NCI-H146 treated with DMSO at 0.1 percent for 48 hours (cell line): Measurements from ENCODE around the gene XPR1.
"Not testable (repeated sequence)": the region's sequence is repeated elsewhere in the genome, so short reads cannot be mapped to it uniquely, and the experiment has no call there.

ENCODE experiments used
- DNase-seq: peaks from one replicate; lab custom pipeline; 2025; ENCODE audit not compliant: unreplicated experiment; lab: John Stamatoyannopoulos, UW

The XPR1 gene

DNA sequence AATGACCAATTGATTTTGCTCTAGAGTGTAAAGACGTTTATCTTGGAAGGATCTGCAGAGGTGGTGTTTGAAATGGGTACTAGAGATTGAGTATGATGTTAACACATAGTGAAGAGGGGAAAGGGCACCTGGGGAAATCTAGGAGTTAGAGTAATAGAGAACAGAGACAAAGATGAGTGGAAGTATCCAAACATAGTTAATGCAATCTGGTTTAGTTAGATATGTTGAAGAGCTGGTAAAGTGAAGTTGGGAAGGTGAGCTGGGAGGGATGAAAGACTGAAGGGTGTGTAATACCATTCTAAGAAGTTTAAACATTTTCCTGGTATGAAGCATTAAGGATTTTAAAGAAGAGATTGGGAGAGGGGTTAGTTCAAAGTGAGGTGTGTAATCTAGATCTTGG, 11.0 kb downstream of the XPR1 start:
- no peak for DNase-seq

DNA sequence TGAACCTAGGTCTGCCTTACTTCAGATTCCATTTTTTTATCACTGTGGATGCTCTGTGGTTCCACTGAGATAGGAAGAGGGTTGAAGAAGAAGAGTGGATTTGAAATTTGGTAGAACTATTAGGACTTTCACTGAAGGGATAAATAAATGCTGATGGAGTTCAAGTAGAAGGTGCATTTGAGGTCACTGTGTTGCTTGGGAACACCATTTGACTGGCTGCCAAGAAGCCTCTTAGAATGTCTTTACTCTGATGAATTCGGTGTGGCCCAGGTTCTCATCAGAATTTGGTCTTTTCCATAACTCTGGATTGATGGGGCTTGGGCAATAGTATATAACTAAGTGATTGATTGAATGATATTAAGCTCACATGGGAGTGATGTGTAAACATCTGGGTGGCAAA, 11.9 kb downstream of the XPR1 start:
- no peak for DNase-seq

DNA sequence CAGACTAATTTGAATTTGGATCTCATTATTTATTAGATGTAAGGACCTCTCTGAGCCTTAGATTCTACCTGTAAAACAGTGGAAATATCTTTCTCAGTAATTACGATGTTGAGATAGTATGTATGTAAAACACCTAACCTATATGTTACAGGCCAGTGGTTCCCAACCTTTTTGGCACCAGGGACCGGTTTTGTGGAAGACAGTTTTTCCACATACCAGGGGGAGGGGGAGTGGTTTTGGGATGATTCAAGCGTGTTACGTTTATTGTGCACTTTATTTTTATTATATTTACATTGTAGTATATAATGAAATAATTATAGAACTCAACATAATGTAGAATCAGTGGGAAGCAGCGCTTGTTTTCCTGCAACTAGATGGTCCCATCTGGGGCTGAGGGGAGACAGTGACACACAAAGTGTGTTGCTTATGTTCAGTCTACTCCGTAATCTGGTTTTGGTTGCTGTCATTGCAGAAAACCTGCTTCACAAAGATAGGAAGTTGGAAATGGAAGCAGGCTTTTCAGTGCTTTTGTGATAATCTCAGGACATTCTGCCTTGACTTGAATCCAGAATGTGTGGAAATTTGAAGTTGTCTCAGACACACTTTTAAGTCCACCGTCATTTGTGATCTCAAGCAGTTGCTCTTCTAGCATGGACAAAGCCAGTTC, 12.8 kb downstream of the XPR1 start:
- DNase-seq: no peak

DNA sequence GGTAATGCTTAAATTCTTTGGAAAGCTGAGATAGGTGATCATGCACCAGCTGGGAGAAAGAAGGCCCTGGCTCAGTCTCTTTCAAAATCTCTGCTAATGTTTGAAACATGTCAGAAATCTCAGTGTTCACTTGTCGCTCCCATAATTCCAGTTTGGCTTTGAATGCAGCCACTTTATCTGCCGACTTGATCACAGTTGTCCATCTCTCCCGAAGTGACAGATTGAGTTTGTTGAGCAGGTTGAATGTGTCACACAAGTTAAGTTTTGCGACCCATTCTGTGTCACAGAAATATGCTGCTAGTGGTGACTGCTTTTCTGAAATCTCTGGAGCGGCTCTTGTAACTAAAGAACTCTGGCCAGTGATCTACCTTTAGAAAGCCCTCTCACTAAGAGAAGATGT, 13.4 kb downstream of the XPR1 start:
- DNase-seq: not testable (repeated sequence)

DNA sequence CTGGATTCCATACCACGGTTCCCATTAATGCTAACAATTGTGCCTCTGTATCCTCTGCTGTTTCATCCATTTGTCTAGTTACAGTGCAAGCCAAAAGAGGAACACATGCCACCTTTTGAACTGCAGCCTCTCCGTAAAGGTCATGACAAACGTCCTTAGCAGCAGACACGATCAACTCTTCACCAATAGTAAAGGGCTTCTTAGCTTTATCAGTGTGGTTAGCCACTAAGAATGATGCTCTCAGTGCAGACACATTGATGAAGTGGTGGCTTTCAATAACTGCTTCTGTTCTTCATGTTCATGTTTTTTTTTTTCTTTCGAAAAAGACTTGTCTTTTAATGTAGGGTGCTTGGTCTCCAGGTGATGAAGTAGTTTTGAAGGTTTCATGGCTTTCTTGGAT, 14.3 kb downstream of the XPR1 start:
- no peak for DNase-seq

DNA sequence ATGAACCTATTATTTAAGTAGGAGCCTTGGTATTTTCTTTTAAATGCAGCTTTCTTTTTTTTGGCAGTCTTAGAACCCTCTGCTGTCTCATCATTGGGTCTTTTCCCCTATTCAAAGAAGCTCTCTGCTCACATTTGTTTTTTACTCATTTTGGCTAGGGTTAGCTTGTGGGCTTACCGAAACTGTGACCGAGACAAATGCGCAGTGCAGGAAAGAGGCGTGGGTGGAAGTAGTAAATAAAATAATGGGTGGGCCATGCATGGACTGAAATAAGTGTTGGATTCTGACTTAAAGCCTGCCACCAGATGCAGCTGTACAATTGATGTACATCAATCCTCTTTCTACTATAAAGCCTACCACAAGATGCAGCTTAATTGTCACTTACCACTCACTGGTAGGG, 14.7 kb downstream of the XPR1 start:
- DNase-seq: no peak

DNA sequence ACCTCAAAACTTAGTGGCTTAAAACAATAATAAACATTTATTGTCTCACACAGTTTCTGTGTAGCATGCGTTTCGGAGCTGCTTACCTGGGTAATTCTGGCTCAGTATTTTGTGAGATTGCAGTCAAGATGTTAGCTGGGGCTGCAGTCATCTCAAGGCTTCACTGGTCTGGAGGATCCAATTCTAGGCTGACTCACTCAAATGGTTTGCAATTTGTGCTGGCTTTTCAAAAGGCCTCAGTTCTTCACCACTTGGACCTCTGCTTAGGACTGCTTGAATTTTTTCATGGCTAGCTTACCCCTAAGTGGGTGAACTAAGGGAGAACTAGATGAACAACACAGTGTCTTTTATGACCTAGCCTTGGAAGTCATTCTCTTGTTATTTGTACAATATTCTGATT, 21.0 kb downstream of the XPR1 start:
- DNase-seq: no peak

DNA sequence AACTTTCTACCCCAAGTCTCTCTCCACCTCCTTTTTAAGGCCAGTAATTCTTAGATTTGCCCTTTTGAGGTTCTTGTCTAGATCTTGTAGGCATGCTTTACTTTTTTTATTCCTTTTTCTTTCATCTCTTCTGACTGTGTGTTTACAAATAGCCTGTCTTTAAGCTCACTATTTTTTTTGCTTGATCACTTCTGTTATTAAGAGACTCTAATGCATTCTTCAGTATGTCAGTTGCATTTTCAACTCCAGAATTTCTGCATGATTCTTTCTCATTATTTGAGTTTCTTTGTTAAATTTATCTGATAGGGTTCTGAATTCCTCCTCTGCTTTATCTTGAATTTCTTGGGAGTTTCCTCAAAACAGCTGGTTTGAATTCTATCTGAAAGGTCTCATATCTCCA, 30.9 kb downstream of the XPR1 start:
- DNase-seq: no peak

DNA sequence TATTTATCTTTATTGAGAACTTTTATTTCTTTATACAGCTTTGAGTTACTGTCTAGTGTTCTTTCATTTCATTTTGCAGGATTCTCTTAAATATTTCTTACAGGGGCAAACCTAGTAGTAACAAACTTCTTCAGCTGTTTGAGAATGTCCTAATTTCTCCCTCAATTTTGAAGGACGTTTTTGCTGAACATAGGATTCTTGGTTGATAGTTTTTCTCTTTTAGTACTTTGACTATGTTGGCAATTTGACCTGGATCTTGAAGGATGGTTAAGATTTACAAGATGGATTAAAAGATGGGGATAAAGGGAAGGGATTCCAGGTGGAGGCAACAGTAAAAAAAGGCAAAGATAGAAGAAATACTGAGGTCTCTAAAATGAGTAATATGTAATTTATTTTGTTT, 38.9 kb downstream of the XPR1 start:
- DNase-seq: no peak

DNA sequence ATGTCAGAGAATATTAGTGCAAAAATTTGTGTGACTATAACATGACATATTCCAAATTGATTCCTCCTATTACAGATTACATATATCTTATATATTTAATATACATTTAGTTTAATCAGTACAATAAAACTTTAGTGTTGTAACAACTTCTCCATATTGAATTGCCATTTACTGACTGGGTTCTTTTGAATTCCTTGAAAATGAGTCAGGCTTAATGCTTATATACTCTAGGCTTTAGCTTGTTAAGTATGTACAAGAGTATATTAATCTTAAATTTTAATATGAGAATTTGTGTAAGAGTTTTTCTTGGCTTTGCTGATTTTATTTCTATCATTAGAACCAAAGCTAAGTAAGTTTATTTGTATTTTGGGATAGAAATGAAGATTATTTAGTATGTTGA, 40.3 kb downstream of the XPR1 start:
- no peak for DNase-seq

DNA sequence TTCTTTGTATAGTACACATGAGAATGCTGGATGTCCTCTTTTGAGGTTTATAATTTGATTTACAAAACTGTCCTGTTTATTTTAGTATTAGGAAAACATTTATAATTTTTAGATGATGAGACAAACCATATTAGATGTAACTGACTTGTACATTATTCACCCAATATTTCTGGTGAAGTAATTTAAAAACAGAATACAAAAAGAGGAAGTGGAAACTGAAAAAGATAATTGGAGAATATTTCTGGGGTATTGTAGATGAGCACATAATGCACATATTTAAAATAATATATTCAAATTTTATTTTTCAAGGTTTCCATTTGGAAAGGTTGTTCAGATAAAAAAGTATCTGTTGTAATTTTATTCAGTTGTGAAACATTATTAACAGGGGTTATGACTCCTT, 40.7 kb downstream of the XPR1 start:
- no peak for DNase-seq

DNA sequence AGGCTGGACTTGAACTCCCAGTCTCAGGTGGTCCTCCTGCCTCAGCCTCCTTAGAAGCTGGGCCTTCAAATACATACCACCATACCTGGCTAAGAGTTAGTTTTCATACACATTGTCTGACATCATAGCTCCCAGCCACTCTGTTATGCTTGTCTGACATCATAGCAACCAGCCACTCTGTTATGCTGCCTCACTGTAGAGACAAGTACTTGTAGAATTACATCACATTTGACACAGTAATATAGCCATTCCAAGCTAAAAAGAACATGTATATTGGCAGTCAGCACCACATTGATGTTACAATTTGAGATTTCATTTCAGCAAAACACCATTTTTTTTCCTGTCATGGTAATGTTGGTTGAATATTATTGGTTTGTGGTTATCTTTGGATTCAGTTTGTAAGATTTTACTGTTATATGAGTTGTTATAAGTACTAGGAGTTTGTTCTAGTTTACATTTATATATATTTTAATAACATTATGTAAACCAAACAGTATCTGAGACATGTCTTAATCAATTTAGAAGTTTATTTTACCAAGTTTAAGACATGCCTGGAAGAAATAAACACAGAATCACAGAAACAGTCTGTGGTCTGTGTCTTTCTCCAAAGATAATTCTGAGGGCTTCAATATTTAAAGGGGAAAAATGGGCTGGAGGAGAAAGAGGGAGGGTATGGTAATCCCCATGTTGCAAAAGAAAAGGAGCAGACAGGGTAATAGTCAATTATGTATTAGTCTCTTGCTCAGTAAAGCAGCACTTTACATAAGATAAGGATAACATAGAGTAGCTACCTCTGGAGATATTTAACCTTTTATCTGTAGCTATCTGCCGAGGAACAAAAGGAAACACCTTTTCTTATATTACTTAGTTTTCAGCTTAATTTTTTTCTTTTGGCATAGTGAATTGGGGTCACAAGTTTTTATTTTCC, 43.0 kb downstream of the XPR1 start:
- DNase-seq: no peak

DNA sequence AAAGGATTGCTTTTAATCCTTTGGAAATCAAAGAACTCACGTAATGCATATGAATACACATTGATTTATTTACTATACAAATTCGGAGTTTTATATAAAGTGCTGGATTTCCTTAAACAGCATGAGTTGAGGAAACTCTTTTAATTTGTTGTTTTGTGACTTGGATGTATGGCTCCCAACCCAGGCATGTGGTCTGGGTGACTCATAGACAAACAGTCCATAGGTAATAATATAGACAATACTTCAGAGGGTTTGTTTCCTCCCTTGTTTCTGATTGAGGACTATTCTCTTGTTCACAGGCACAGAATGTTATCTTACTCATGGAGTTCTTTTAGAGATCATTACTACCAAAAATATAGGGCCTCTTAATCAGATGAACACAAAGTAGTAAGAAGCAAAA, 43.8 kb downstream of the XPR1 start:
- DNase-seq: no peak

DNA sequence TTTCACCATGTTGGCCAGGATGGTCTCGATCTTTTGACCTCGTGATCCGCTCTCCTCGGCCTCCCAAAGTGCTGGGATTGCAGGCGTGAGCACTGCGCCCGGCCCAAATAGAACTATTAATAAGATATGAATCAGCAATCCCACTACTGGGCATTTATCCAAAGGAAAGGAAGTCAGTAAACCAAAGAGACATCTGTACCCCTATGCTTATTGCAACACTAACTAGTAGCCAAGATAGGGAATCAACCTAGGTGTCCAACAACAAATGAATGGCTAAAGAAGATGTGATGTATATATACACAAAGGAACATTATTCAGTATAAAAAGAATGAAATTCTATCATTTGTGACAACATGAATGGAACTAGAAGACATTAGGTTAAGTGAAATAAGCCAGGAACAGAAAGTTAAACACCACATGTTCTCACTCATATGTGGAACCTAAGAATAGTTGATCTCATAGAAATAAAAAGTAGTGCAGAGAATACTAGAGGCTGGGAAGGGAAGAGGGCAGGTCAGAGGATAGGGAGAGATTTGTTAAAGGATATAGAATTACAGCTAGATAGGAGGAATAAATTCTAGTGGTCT, 48.8 kb downstream of the XPR1 start:
- no peak for DNase-seq

DNA sequence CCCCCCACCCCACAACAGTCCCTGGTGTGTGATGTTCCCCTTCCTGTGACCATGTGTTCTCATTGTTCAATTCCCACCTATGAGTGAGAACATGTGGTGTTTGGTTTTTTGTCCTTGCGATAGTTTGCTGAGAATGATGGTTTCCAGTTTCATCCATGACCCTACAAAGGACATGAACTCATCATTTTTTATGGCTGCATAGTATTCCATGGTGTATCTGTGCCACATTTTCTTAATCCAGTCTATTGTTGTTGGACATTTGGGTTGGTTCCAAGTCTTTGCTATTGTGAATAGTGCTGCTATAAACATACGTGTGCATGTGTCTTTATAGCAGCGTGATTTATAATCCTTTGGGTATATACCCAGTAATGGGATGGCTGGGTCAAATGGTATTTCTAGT, 51.3 kb downstream of the XPR1 start:
- not testable (repeated sequence) for DNase-seq

DNA sequence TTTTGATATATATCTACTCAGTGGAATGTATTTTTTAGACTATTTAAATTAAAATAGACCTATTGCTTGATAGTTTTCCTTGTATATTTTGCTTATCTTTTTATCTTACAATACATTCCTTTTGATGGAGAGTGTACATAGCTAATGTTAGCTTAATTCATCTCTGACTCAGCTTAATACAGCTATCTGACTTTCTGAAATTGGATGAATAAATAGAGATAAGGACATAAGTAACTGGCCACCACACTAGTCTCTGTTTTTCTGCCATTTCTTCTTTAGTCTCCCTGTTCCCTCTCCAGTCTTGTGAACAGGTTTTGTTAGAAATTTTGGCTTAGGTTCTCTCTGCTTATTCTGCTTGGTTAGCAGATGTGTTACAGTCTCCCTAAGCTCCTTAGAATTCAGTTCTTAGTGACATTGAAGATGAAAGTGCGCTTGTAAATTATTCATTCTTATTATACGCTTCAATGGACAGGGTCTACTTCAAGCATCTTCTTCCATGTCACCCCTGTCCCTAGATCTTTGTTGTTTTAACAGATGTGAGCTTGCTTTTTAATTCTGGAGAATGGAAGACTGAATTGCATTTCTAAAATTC, 59.6 kb downstream of the XPR1 start:
- DNase-seq: no peak

DNA sequence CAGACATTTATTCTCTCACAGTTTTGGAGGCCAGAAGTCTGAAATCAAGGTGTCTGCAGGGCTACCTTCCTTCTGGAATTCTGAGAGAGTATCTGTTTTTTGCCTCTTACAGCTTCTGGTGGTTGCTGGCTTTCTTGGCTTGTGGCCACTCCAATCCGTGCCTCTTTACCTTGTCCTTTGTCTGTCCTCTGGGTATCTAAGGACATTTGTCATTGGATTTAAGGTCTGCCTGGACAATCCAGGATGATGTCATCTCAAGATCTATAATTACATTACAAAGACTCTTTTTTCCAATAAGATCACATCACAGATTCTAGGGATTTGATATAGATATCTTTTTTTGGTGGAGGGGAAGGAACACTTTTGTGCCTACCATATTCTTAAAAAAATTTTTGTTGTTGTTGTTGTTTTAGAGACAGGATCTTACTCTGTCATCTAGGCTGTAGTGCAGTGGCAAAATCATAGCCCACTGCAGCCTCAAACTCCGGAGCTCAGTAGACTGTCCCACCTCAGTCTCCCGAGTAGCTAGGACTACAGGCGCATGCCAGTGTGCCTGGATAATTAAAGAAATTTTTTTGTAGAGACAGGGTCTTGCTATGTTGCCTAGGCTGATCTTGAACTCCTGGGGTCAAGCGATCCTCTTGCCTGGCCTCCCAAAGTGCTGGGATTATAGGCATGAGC, 61.9 kb downstream of the XPR1 start:
- no peak for DNase-seq

DNA sequence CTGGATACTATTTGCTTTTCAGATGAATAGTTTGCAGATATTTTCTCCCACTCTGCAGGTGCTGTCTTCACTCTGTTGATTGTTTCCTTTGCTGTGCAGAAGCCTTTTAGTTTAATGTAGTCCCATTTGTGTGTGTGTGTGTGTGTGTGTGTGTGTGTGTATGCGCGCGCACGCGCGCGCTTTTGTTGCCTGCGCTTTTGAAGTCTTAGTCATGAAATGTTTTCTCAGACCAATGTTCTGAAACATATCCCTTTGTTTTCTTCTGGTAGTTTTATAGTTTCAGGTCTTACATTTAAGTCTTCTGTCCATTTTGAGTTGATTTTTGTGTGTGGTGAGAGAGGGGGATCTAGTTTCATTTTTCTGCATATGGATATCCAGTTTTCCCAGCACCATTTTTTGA, 63.5 kb downstream of the XPR1 start:
- no peak for DNase-seq

DNA sequence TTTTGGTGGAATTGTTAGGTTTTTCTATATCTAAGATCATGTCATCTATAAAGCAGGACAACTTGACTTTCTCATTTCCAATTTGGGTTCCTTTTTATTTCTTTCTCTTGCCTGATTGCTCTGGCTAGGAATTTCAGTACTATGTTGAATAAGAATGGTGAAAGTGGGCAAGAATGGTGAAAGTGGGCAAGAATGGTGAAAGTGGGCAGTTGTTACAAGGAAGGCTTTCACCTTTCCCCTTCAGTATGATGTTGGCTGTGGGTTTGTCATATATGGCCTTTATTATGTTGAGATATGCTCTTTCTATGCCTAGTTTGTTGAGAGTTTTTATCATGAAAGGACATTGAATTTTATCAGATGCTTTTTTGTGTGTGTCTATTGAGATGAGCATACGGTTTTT, 64.5 kb downstream of the XPR1 start:
- DNase-seq: no peak

DNA sequence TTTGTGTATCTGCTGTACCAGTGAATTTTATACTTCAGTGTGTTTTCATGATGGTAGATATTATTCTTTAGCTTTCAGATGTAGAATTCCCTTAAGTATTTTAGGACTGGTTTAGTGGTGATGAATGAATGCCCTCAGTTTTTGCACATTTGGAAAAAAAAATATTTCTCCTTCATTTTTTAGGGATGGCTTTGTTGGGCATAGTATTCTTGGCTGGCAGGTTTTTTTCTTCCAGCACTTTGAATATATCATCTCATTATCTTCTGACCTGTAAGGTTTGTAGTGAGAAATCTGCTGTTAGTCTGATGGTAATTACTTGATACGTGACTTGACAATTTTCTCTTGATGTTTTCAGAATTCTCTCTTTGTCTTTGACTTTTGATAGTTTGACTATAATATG, 66.8 kb downstream of the XPR1 start:
- no peak for DNase-seq

DNA sequence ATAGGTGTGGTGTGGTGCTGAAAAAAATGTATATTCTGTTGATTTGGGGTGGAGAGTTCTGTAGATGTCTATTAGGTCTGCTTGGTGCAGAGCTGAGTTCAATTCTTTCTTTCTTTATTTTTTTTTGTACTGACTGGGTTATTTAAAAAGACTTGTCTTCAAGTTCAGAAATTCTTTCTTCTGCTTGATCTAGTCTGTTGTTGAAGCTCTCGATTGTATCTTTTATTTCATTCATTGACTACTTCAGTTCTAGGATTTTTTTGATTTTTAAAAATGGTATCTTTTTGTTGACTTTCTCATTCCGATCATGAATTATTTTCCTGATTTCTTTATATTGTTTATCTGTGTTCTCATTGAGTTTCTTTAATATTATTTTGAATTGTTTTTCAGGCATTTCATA, 70.6 kb downstream of the XPR1 start:
- DNase-seq: not testable (repeated sequence)
